GM21360 (cell line): Measurements from ENCODE around the gene TACC2.

Experiments
- ATAC-seq: cut with Tn5 transposase; IDR thresholded peaks from one replicate; pipeline ENCODE4 v1.9.1; 2021; ENCODE audit warnings: mild to moderate bottlenecking, moderate library complexity; ENCODE audit not compliant: unreplicated experiment

TACC2 gene

GRCh38 chr10:122213766-122214165 lies 224.8 kb downstream of the TACC2 start:
- no peak for ATAC-seq

DNA sequence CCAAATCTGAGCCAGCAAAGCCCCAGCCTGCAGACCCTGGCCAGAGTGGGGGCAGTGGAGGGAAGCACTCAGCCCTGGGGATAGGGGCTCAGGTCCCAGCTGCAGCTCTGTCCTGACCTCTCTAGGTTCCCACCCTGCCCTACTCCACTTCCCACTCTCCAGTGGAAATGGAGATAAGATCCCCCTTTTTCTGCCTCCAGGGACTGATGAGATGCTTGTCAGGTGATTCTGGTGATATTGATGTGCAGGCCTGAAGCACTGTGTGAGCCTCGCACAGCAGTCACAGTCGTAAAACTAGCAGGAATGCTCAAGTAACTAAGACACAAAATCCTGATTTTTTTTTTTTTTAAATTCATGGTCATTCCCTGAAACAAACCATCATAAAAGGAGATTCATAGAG lies 227.1 kb downstream of the TACC2 start:
- no peak for ATAC-seq

DNA sequence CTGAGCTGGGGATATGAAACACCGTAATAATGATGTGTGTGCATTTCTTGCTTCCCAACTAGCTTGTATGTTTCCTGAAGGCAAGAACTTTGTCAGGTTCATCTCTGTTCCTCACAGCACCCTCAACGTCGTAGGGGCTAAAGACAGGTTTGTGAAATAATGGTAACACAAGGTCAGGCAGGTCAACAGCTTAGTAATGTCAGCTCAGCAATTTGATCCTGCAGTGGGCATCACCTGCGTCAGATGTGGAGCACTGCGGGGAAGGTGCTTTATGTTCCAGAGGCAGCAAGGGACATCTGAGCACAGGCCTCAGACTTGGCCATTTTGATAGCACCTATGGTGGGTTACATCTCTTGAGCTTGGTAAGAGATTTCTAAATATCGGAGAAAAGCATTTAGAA lies 230.4 kb downstream of the TACC2 start:
- ATAC-seq, result no peak

GRCh38 chr10:122220736-122221135 lies 231.8 kb downstream of the TACC2 start:
- ATAC-seq, result no peak

GRCh38 chr10:122221958-122222357 lies 233.0 kb downstream of the TACC2 start:
- ATAC-seq, result no peak

GRCh38 chr10:122222638-122223037 lies 233.7 kb downstream of the TACC2 start:
- no peak for ATAC-seq

- no peak for ATAC-seq
These were observed 235.2 kb downstream of the TACC2 start for GRCh38 chr10:122224159-122224558.

DNA sequence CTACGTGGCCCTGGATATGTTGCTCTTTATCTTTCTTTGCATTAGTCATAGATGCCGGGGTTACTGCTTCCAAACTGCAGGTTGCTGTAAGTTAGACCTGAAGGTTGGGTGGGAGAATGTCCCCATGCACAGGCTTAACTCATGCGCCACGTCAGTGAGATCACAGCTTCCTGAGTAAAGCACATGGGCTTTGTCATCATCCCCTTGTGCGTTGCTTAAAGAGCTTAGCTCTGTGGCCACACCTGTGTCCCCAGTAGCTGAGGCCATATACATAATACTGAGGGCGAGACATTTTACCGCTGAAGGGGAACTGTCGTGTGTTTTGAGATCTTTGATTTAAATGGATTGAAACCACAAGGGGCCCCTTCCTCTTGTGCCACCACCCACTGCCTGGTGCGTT lies 236.4 kb downstream of the TACC2 start:
- ATAC-seq, result no peak

- ATAC-seq, result no peak
These were observed 238.8 kb downstream of the TACC2 start for GRCh38 chr10:122227754-122228153.

DNA sequence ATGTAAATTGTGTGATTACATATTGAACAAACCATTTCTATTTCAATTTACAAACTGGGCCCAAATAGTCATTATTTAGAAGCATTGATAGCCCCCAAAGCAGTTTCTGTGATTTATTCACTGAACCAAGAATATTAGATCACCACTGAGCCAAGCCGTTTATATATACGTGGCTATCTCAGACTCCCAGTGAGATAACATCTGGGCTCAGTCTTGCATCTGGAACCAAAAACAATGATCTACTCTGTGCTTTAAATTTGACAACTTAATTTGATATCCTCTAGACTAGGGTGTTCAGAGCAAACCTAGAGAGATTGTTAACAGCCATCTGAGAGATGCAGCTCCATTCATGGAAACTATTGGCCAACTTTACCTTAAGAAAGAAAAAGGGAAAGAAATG lies 240.7 kb downstream of the TACC2 start:
- ATAC-seq, result no peak

DNA sequence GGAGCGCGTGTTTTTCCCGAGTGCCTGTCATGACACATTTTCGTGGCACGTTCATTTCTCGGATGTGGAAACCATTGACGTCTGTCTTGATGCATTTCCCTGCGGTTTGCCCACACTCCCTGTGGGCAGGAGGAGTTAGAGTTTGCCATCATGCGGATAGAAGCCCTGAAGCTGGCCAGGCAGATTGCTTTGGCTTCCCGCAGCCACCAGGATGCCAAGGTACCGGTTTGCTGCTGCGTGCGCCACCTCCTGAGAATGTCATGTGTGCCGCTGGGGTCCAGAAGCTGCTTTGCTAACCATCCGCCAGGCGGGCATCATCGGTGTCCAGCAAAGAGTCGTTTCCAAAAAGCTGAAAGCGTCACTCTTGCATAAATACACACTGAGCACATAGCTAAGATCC lies 241.3 kb downstream of the TACC2 start:
- no peak for ATAC-seq

- ATAC-seq, result no peak
These were observed 243.8 kb downstream of the TACC2 start for GRCh38 chr10:122232769-122233168.

DNA sequence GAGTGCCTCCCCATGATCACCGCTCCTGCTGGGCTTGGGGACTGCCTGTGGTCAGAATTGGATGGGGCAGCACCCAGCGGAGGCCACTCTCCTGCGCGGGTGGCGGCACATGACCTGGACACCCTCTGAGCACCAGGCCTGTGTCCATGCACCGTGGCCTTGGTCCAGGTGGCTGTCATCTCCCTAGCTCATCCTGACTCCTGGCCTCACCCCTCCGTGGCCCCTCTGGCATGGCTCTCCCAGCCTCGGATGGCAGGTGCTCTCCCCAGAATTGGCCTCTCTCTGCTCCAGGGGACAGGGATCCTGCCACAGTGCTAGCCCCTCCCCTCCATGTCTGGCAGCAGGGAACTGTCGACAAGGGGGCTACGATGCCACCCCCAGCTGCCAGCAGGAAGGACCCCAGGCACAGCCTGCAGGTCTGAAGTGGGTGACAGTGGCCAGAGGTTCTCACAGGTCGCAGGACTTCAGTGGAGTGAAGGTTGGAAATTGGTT lies 244.9 kb downstream of the TACC2 start:
- no peak for ATAC-seq

GRCh38 chr10:122234416-122234815 lies 245.5 kb downstream of the TACC2 start:
- ATAC-seq, result no peak

GRCh38 chr10:122236690-122237306 lies 247.8 kb downstream of the TACC2 start:
- no peak for ATAC-seq

DNA sequence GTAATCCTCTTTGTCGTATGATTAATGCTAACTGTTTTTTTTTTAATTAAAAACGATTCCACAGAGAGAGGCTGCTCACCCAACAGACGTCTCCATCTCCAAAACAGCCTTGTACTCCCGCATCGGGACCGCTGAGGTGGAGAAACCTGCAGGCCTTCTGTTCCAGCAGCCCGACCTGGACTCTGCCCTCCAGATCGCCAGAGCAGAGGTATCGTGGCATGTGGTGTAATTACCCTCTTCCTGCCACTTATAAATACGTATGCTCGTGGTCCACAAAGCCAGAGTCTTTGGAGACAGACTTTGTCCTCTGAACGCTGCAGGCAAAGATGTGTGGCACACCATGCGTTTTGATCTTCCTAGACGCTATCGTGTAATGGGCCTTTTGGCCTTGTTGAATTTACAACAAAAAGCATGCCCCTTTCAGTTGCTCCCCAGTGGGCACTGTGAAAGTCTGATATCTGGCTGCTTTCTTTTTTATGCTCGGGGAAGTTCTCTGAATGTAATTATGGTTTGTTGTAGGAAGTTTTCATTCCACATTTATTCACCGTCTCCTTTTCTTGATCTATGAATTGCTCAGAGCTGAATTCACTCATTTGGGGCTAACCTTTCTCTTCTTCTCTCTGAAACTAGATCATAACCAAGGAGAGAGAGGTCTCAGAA lies 248.5 kb downstream of the TACC2 start:
- ATAC-seq, result no peak

DNA sequence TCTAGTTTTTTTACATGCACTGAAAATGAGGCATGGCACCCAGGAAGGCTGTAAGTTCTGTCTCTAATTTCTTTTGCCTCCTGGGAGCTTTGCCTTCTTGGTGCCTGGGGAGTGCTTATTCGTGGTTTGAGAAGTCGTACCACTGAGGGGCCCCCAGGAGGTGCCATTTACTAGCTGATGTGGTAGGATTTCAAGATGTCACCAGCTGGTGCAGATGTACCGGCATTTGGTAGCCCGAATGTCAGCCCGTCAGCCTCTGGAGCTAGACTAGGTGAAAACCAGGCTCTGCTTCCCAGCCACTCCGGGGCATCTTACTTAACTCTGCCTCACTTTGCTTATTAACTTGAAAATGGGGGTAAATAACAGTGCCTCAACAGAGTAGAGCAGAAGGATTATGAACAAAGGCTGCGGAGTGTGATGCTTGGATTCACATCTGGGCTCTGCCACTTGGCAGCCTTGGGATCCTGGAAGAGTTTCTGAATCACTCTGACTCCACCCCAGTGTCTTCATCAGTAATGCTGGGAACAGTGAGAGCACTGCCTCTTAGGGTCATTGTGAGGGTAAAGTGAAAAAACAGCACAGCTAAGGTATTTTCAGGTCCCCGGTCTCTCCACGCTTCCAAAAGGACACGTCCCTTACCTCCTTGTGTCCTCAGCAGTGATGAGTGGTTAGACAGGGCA lies 250.8 kb downstream of the TACC2 start:
- ATAC-seq, result no peak

- no peak for ATAC-seq
These were observed 251.4 kb downstream of the TACC2 start for GRCh38 chr10:122240401-122240800.

DNA sequence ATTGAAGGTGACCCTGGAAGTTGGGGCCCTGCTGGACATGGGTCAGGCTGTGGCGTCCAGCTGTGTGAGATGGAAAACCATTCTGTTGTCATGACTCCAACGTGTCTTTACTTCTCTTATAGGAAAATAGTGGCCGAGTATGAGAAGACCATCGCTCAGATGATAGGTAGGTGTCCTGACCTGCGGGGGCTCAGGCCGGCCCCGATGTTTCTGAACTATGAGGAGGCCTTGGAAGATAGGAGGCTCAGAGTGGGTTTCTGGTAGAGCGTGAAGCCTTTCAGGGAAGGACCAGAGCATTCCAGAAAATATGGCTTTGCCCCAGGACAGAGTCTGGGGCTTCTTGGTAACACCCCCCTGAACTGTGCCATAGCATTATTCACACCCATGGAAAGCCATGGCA lies 252.9 kb downstream of the TACC2 start:
- no peak for ATAC-seq

GRCh38 chr10:122243550-122243949 lies 254.6 kb downstream of the TACC2 start:
- no peak for ATAC-seq

DNA sequence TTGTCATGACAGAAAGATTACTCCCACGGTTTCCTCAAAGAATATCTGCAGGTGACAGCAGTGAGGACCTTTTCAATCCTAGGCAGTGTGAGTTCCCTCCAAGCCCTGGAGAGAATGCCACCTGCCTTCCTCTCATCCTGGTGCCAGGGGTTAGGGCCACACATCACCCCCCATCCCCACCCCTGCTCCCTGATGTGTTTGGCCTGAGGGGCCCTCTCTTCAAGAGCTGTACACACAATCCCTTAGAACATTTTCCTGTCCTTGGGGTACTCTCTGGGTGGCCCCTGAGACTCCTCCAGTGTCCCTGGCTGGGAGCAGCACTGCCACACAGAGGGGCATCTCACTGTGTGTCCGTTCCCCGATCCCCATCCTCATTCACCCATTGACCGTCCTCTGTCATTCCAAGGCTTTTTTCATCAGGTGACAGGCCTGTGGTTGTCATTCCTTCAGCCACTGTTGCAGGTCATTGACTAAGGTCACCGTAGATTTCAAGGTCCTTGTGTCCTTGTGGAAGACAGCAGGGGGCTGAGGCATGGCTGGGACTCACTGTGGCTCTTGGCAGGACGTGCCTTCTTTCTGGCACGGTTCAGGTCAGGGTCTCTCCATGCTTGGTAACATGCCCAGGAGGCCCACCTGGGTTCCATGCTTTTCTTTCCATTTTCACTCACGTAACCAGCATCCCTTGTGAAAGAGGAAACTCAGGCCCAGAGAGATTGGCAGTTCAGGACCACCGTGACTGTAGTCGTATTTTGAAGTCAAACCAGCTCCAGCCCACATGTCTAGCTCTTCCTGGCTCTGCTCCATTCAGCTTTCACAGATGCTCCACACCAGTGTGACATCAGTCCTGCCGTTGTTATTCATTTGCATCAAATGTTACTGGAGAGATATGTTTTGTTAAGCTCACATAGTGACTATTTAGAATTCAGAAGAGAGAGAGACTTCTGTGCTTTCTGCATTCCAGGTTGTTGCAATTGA lies 255.3 kb downstream of the TACC2 start:
- no peak for ATAC-seq
